ENCODE data around the gene ACHE.

DNA sequence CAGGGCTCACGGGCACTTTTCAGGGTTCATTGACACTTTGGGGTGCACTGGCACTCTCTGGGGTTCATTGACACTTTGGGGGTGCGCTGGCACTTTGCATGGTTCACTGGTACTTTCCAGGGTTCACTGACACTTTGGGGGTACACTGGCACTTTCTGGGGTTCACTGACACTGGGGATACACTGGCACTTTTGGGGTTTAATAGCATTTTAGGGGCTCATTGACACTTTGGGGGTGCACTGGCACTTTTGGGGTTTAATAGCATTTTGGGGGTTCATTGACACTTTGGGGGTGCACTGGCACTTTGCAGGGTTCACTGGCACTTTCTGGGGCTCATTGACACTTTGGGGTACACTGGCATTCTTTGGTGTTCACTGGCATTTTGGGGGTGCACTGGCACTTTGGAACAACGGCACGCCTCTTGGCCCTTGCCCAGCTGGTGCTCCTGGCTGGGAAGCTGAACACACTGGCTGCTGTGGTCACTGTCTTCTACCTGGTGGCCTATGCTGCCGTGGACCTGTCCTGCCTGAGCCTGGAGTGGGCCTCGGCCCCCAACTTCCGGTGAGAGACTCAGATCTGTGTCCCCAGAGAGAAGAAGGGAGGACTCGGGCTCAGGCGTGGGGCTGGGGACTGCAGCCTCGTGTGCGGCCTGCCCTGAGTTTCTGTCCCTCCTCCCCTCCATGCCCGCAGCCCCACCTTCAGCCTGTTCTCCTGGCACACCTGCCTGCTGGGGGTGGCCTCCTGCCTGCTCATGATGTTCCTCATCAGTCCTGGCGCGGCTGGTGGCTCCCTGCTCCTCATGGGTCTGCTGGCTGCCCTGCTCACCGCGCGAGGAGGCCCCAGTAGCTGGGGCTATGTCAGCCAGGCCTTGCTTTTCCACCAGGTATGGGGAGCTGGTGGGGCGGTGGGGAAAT, 34.7 kb downstream of the ACHE start:
- TF ChIP-seq POLR2A (IDR thresholded peaks at IDR 0.05; ENCODE audit: low read depth, low read length), result no peak
- TF ChIP-seq POLR2AphosphoS5 (IDR thresholded peaks at IDR 0.05; ENCODE audit: low read depth, low read length), result no peak
- TF ChIP-seq POU2F2 (IDR thresholded peaks at IDR 0.05; ENCODE audit: low read depth, low read length), result no peak
- no peak for TF ChIP-seq TAF1 (IDR thresholded peaks at IDR 0.05; ENCODE audit: low read depth, low read length)
